SHP77 (cell line): ENCODE data around the gene SLC6A1.
A peak's percentile ranks its signal among the peaks of the same experiment; 100 is the strongest.
"Not testable (repeated sequence)": the region's sequence is repeated elsewhere in the genome, so short reads cannot be mapped to it uniquely, and the experiment has no call there.

ENCODE experiments used
- DNase-seq, 2 experiments: peaks; one replicate each; lab custom pipeline; 2025; lab: John Stamatoyannopoulos, UW

Gene SLC6A1

GRCh38 chr3:11059799-11060115, 67.2 kb downstream of the SLC6A1 start:
- DNase-seq = no peak

DNA sequence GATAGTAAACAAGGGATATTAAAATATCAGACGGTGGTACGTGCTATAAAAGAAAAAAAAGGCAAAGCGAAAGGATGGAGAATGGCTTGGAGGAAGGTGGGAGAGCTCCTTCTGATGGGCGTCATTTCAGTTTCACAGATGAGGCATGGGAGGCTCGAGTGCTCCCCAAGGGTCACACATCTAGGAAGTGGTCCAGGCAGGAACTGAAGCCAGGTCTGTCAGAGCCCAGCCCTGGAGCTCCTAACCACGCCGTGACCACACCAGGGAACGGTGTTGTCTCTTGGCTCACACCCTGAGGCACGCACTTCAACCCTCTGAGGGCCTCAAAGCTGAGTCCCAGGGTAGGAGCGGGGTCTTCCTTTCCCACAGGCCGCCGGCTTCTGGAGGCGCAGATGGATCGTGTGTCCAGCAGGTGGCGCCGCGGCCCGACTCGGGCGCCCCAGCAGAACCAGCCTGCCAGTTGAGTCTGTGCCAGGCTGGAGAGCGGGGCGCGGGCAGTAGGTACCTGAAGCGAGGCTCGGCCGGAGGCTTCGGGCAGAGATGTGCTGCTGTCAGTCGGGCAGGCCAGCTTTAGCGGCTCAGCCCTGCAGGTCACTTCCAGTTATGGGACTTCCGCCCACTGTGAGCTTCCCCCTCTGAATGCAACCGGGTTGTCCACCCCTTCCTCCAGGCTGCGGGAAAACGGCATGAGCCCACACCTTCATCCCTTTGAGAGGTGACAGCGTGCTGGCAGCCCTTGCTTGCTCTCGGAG, 68.1 kb downstream of the SLC6A1 start:
- DNase-seq = peak; percentile 32 to 48

DNA sequence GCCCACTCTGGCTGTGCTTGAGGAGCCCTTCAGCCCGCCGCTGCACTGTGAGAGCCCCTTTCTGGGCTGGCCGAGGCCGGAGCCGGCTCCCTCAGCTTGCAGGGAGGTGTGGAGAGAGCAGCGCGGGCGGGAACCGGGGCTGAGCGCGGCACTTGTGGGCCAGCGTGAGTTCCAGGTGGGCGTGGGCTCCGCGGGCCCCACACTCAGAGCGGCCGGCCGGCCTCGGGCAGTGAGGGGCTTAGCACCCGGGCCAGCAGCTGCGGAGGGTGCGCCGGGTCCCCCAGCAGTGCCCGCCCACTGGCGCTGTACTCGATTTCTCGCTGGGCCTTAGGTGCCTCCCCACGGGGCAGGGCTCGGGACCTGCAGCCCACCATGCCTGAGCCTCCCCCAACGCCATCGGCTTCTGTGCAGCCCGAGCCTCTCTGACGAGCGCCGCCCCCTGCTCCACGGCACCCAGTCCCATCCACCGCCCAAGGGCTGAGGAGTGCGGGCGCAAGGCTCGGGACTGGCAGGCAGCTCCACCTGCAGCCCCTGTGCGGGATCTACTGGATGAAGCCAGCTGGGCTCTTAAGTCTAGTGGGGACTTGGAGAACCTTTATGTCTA, 68.8 kb downstream of the SLC6A1 start:
- not testable (repeated sequence) for DNase-seq

DNA sequence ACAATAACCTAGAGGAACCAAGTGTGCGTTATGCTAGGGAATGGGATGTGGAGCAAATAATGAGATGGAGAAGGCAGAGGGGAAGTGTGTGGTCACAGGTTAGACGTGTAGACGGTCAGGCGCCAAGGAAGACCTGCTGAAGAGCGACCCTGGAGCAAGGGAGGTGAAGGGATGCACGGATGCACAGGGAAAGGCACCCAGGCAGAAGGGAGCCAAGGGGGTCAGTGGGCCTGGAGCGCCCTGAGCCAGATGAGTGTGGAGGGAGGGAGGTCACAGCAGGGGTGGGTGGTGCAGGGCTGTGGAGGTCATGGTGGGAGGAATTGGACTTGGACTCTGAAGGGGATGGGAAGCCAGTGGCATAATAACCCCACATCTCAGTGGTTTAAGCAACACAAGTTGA, 70.2 kb downstream of the SLC6A1 start:
- no peak for DNase-seq

DNA sequence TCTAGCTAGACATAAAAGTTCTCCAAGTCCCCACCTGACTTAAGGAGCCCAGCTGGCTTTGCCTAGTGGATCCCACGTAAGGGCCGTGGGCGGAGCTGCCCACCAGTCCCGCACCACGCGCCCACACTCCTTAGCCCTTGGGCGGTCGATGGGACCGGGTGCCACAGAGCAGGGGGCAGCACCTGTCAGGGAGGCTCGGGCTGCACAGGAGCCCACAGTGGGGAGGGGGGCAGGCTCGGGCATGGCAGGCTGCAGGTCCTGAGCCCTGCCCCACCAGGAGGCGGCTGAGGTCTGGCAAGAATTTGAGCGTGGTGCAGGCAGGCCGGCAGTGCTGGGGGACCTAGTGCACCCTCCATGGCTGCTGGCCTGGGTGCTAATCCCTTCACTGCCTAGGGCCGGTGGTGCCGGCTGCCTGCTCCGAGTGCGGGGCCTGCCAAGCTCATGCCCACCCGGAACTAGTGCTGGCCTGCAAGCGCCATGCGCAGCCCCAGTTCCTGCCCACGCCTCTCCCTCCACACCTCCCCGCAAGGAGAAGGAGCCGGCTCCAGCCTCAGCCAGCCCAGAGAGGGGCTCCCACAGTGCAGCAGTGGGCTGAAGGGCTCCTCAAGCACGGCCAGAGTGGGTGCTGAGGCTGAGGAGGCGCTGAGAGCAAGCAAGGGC, 78.7 kb downstream of the SLC6A1 start:
- no peak for DNase-seq

GRCh38 chr3:11072631-11073030, 80.1 kb downstream of the SLC6A1 start:
- no peak for DNase-seq

DNA sequence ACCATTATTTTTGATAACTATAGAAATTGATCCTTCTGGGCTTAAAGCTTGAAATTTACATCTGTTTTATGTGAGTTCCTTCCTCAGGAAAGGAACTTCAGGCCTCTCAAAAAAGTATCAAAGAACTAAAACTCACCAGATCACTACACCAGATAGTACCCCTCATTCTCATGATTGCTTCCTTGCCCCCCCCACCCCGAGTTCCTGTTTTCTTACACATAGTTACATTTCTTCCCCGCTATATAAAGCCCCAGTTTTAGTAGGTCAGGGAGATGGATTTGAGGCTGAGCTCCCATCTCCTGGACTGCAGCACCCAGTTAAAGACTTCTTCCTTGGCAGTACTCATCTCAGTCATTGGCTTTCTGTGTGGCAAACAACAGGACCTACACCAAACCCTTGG, 81.5 kb downstream of the SLC6A1 start:
- no peak for DNase-seq

DNA sequence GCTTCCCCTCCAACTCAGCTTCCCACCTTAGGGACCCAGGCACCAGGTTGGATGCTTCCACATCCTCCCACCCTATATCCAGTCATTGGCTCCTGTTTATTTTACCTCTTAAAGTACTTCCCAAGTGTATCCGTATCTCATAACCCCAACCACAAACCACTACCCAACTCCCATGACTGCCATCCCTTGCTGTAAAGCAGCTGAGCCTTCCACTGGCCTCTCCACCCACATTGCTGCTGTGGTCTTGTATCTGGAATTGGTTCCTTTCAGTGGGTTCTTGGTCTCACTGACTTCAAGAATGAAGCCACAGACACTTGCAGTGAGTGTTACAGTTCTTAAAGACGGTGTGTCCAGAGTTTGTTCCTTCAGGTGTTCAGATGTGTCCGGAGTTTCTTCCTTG, 81.9 kb downstream of the SLC6A1 start:
- DNase-seq = no peak

GRCh38 chr3:11075122-11075521, 82.6 kb downstream of the SLC6A1 start:
- not testable (repeated sequence) for DNase-seq

DNA sequence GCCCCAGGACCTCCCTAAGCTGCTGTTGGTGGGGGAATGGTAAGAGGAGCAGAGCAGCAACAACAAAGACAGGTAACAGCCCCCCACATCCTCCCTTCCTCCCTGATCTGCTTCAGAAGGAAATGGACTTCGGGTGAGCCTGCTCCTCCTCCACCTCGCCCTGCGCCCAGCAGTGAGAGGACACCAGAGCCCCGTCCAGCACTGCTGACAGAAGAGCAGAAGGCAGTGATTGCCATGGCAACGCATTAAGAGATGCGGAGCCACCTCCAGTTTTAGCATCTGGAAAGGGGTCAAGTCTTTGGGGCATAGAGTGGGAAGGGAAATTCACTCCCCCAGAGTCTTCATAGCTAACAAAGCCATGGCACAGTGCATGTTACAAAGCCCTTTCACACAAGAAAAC, 84.2 kb downstream of the SLC6A1 start:
- no peak for DNase-seq

DNA sequence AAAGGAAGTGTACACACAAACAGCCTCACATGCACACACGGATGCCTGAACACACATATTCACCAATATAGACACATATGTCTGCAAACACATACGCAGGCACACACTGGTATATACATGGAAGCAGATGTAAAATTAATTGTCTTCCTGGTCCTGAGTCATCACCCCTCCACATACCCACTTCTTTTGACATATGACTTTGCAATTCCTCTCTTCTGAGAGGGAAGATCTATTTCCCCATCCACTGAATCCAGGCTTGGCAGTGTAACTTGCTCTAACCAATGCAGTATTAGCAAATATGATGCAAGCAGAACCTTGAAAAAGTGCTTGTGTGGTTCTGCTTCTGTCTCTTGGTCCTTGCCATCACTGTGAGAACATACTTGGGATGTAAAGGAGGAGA, 84.9 kb downstream of the SLC6A1 start:
- DNase-seq = no peak

DNA sequence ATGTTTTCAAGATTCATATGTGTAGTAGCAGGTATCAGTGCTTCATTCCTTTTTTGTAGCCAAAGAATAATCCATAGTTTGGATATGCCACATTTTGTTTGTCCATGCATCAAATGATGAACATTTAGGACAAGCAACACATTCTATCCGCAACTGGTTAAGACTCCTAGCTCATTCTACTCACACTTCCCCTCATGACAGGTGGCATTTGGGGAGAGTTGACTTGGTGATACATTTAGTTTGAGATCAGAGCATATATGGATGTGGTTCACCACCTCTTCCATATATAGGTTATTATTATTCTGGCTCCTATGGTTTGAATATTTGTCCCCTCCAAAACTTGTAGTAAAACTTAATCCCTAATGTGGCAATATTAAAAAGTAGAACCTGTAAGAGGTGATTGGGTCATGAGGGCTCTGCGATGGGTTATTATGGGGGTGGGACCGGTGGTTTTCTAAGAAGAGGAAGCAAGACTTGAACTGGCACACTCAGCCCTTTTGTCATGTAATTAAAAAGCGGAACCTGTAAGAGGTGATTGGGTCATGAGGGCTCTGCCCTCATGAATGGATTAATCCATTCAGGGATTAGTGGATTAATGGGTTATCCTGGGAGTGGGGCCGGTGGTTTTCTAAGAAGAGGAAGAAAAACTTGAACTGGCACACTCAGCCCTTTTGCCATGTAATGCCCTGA, 86.4 kb downstream of the SLC6A1 start:
- DNase-seq = no peak

- DNase-seq = no peak
Measured at GRCh38 chr3:11080492-11080891, 87.9 kb downstream of the SLC6A1 start.

GRCh38 chr3:11084098-11084497, 91.5 kb downstream of the SLC6A1 start:
- DNase-seq = no peak

DNA sequence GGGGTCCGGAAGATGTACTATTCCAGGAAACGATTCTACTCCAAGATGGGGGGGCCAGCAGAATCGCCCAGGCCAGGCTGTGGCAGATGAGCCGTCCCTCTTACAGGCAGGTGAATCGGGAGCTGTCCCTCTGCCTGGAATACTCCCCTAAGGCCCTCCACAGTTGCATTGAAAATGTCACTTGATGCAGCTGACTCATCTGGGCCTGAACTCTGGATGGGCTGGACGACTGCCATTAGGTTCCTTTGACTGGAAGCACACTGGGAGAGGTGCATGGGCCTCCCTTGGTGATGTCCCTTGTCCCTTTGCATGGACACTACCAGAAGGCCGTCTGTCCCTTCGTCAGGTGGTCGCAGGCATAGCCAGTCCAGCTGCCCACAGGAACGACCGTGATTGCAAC, 92.1 kb downstream of the SLC6A1 start:
- no peak for DNase-seq

DNA sequence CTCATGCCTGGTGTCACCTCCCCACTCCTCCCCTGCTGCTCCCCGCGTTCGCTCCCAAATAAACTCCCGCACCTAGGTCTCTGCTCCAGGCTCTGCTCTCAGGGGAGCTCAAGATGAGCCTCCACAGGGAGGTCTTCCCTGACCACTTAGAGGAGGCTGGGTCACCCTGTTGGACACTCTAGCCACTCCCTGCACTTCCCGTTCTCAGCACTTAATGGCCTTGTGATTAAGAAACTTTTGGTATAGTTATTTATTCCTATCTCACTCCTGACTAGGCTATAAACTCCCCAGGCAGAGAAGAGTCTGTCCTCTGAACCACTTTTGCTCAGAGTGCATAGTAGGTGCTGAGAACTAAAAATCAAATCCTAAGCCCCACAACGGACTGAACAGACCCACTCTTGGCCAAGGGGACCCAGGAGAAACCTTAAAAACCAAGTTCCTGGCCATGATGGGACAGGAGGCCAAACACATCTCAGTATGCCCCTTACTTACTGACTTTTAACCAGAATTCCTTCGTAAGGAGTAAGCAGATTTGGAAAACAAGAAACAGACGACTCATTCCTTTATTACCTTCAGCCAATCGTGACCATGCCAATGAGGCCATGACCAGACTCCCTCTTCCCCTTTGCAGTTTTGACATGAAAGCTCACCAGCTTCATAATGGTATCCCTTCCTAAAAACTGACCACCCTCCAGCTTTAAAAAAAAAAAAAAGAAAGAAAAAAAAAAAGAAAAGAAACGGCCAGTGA, 92.7 kb downstream of the SLC6A1 start:
- DNase-seq = no peak

GRCh38 chr3:11086856-11087255, 94.3 kb downstream of the SLC6A1 start:
- DNase-seq = no peak

DNA sequence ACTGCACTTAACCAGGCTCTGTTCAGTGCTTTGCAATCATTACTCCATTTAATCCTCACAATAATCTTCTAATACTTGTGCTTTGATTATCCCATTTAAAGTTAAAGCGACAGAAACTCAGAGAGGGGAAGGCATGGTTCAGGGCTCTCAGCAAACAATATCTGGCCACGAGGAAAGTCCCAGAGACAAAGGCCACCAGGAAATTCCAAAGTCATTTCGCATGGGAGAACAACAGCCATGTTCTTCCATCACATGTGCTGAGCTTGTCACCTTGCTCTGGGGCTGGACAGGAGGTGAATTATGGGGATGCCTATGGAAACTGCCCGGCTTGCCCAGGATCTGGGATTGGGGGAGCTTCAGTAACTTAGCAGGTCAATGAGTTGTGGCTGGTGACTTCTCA, 95.5 kb downstream of the SLC6A1 start:
- no peak for DNase-seq

GRCh38 chr3:11088831-11089230, 96.3 kb downstream of the SLC6A1 start:
- DNase-seq = no peak
